Tibial nerve (tissue), 4 donors: Measurements from ENCODE around the gene MRPL57.

ENCODE experiments used
- CTCF ChIP-seq, 5 experiments: fragments of 200-600 bp in 3 of 5; fragments of 450-650 bp in 2 of 5; sonication (generic) in 3 of 5; IDR thresholded peaks; one replicate each; pipeline ENCODE4 v1.5.1; 2016 to 2019; ENCODE audit warnings: antibody characterized with exemption in 5 of 5, mild to moderate bottlenecking in 3 of 5, moderate library complexity in 2 of 5
- EP300 ChIP-seq, 2 donors: sonication (generic); formaldehyde crosslinking; IDR thresholded peaks; one replicate each; pipeline ENCODE4 v1.6.1; 2017; ENCODE audit warnings: antibody characterized with exemption in 2 of 2, mild to moderate bottlenecking in 1 of 2
- POLR2A ChIP-seq, 2 donors: fragments of 450-650 bp; IDR thresholded peaks; one replicate each; pipeline ENCODE4 v1.6.1; 2017; ENCODE audit warnings: antibody characterized with exemption in 2 of 2, mild to moderate bottlenecking in 2 of 2, moderate library complexity in 2 of 2

GRCh38 chr13:21181671-21182070 is 5.2 kb downstream of the MRPL57 start:
- no peak for TF ChIP-seq CTCF (IDR thresholded peaks at IDR 0.05)
- TF ChIP-seq POLR2A (IDR thresholded peaks at IDR 0.05), result no peak
- no peak for TF ChIP-seq EP300 (IDR thresholded peaks at IDR 0.05)
